Stimulated activated CD4-positive, alpha-beta T cell treated with anti-CD3 and anti-CD28 coated beads, Interleukin-15, amount 100 ng/mL, for 48 hours (primary cell): ENCODE measurements around the gene OSBP2.

Source experiments
- DNase-seq, 2 donors: peaks; one replicate each; pipeline ENCODE4 v3.0.0-alpha.2; 2020; ENCODE audit warnings: low read depth in 2 of 2

The OSBP2 gene

DNA sequence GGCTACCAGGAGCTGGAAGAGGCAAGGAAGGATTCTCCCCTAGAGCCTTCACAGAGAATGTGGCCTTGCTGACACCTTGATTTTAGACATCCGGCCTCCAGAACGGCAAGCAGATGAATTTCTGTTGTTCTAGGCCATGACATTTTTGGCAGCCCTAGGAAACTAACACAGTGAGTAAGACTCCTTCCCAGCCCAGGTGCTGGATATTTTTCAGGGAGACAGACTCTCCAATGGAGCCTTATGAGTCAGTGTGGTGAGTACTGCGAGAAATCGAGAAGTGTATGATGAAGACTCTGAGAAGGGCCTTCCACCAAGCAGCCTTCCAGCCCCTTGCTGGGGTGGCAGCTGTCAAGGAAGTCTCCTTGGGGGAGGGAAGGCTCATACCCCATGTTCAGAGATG lies 114.4 kb downstream of the OSBP2 start:
- DNase-seq: no peak

DNA sequence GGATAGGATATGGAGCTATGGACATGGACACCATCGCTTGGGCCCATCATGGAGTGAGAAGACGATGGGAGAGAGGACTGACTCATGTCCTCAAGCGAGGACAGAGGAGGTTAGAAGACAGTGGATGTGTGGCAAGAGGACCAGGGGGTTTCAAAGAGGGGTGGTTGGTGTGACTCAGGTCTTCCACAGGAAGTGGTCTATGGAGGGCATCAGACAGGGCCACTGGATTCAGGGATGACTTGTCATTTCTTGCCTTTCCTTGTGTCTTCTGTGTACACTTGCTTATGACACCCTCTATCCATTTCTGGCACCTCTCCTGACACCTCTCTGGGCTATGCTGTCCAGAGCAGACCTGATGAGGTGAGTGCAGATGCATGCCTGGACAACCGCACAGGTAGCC lies 115.4 kb downstream of the OSBP2 start:
- DNase-seq: no peak

DNA sequence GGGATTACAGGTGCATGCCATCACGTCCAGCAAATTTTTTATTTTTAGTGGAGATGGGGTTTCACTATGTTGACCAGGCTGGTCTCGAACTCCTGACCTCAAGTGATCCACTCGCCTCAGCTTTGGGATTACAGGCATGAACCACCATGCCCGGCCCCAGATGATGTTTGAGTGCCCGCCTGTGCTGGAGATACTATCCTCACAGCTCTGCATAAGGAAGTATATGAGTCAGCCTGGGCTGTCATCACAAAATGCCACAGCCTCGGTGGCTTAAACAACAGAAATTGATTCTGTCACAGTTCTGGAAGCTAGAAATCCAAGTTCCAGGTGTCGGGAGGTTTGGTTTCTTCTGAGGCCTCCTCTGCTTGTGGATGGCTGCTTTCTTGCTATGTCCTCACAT lies 119.3 kb downstream of the OSBP2 start:
- DNase-seq: no peak

- DNase-seq: no peak
Measured at GRCh38 chr22:30816413-30816812, 121.7 kb downstream of the OSBP2 start.

GRCh38 chr22:30821381-30821780 lies 126.7 kb downstream of the OSBP2 start:
- DNase-seq: no peak

DNA sequence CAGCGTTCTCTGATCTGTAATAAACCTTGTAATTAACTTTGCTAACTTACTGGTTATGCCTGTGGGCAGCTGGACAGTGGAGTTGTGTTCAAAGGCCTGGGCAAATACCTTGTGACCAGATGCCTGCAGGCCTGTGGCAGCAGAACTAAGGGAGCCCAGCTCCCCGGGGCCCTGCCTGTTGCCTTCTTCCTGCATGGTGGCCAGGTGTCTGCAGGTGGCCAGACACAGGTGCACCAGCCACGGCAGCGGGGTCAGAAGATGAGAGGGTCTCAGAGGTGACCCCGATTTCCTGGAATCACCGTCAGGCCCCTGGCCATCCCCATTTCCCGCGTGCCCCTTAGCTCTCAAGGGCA lies 127.2 kb downstream of the OSBP2 start:
- no peak for DNase-seq

DNA sequence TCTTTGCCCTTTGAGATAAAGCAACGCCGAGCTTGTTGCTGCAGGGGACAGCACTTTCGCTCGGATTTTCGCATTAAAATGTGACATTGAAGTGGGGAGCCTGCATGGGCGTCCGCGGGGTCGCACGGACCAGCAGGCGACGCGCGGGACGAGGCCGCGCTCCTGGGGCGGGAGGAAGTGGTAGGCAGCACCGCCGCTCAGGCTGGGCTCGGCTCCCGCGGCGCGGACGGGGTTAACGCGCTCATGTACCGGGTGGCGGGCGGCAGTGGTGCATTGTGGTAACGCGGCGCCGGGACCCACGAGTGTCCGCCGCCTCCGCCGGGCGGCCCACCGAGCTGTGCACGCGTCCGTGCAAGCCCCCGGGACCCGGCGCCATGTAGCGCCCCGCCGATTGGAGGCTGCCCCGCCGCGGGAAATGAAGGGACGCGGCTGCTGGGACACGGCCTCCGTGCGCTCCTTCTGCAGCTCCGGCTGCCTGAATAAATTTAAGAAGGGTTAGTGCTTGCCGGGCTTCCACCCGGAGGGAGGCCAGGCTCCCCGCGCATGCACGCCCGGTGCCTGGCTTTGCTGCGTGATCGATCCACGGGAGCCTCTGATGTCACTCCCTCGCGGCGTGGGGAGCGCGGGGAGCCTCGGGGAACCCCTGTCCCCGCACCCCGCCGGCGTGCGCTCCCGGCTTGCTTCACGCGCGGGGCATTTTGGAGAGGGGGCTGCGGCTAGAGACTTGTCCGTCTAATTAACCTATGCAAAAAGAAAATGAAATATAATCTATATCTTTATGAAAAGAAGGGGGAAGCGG lies 127.7 kb downstream of the OSBP2 start:
- DNase-seq: no peak

DNA sequence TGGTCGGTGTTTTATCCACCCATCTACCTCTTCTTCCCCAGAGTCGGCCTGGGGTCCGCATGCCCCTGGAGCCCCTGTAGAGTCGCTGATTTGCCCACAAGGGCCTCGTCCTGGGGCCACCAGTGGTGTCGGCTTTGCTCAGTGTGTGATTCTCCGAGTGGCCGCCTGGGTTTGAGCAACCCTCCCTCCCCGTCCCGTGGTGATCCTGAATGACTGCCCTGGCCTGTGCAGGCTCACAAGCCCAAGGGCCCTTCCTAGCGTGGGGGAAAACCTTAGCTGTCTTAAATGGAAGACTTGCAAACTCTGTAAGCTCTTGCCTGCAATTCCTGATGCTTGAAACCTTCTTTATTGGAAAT lies 128.3 kb downstream of the OSBP2 start:
- DNase-seq: no peak

GRCh38 chr22:30824096-30824495 lies 129.4 kb downstream of the OSBP2 start:
- no peak for DNase-seq

- DNase-seq: no peak
Measured at GRCh38 chr22:30824711-30825110, 130.0 kb downstream of the OSBP2 start.

DNA sequence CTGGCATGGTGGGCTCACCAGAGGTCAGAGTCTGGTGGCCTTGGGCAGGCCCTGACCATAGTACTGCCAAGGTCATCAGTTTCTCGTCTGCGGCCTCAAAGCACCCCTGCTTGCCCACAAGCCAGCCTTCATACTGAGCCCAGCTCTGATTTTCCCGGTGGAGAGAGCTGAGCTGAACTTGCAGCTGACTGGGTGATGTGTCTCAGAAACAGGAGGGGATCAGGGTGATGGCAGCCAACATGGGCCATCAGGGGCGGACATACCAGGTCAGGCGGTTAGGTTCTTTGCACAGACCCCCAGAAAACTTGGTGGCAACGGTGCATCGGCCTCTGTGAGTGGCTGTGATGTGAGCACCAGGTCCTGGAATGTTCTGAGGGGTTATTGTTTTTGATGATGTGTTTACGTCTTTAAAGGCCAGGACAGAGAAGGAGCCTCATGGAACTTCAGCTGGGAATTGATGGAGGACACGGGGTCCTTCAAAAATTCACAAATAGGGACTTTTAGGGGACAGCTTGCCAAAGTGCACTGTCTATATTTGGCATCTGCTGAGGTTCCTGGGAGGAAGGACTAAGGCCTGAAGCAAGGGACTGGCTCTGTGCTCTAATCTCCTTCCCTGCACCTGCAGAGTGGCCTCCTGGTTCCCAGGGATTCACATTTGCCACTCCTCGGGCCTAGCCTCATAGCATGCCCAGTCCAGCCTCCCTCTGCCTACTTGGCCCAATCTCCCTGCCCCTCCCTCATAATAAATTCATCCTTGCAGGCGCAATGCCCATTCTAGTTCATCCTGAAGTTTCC lies 131.2 kb downstream of the OSBP2 start:
- no peak for DNase-seq

- no peak for DNase-seq
Measured at GRCh38 chr22:30826670-30827355, 132.1 kb downstream of the OSBP2 start.

DNA sequence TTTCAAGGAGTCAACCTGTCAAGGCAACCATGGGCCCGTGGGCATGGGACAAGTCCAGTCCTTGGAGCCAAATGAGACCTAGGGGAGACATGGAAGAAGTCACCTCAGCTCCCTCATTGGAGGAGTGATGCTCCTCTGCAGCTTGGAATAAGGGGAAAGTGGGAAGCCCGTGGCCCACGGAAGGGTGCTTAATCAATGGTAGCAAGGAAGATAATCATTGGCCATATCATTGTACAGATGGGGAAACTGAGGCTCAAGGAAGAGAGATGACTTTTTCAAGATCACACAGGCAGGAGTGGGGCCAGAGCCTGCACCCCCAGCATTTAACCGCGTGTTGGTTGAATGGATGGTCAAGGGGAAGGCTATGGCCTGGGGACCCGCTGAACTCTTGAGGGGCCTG lies 133.0 kb downstream of the OSBP2 start:
- no peak for DNase-seq

DNA sequence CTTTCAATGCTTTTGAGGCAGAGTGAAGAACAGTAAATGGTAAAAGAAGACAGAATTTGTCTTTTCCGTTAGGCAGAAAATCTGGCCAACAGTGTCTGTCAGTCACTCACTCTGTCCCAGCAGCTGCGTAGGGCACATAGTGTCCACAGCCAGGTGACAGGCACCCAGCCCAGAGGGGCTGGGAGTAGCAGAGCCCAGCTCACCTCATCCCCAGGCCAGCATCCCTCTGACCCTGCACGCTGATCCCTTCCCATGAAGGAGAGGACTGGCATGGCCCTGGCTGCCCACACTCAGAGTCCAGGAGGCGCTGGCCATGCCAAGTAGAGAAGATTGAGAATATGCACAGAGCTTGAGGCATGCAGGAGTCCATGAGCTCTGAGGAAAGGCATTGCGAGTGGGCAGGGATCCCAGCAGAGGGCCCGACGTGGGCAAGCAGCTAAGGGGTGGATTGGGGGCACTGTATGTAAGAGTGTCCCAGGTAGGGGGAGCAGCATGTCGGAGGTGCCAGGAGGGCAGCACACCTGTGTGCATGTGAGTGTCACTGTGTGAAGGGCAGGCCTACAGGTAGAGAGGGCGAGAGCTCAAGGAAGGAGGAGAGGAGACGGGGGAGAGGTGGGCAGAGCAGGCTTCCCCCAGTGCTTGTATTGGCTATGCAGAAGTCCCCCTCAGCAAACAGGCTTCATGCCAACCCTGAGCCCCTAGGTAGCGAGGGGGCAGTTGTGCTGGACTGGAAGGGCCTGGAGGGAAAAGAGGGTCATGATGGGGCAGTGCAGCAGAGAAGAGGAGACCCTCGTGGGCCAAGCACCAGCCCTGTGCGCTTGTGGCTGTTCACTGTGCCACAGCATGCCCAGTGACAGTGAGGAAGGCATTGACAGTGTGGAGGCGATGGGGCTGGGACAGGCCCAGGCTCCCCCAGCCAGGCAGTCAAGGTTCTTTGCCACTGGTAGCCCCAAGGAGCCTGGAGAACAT lies 133.8 kb downstream of the OSBP2 start:
- DNase-seq: no peak

GRCh38 chr22:30829901-30830550 lies 135.4 kb downstream of the OSBP2 start:
- DNase-seq: no peak

DNA sequence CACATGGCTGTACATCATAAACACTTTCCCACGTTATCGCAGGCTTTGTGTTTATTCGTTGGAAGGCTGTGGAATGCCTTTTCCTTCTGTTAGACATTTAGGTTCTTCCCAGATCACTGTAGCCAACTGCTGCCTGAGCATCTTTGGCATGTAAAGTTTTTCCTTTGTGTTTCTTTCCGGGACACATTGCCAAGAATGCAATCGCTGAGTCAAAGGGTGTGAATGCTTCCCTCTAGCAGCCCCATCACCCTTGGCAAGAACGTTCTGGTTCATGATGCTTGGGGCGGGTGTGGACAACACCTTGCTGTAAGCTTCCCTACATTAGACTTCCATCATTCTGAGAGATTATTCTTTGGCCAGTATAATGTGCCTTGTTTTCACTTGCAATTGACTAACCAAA lies 136.2 kb downstream of the OSBP2 start:
- no peak for DNase-seq

DNA sequence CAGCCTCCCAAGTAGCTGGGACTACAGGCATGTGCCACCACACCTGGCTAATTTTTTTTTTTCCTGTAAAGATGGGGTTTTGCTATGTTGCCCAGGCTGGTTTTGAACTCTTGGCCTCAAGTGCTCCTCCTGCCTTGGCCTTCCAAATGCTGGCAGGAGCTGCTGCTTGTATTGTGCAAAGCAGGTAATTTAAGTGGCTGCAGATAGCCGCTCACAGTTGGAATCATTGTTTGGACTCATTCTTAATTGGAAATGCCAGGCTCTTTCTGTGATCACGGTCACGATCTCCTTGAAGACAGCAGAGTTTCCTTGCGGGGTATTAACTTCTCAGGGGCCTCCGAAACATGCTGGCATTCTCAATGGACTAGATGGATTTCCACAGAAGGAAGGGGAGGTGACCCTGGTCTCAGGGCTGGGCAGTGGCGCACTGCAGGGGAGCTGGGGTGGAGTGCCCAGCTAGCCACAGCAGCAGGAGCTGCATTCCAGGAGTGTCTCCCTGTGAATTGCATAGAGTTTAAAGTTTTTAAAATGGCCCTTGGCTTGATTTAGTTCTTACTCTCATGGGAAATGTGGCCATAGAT lies 137.8 kb downstream of the OSBP2 start:
- no peak for DNase-seq

- DNase-seq: no peak
Measured at GRCh38 chr22:30833322-30833721, 138.6 kb downstream of the OSBP2 start.

GRCh38 chr22:30837531-30837930 lies 142.9 kb downstream of the OSBP2 start:
- DNase-seq: no peak

DNA sequence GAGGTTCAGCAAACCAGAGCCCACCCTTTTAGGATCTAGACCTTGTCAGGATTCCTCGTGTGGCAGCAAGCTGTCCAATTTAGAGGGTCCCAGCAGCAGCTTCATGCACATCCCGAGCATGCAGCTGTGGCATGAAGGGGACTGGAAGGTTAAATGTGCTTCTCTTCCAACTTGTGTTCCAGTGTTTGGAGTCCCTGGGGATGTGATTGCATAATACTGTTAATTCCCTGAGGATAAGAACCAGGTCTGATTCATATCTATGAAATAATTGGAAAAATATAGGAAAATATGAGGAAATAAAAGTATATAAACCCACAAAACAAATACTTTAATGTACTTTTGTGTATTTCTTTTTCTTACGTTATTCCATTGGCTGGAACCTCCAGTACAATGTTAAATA lies 143.4 kb downstream of the OSBP2 start:
- DNase-seq: no peak

GRCh38 chr22:30841273-30841672 lies 146.6 kb downstream of the OSBP2 start:
- DNase-seq: no peak
